SK-N-SH treated with all-trans-retinoic acid at 6 μM for 48 hours (cell line): ENCODE results near the gene CD4.

Experiments
- ARNTL ChIP-seq: fragments of 450-650 bp; formaldehyde crosslinking; IDR thresholded peaks from 2 replicates; pipeline ENCODE4 v1.5.0; 2020; ENCODE audit warnings: low read depth, mild to moderate bottlenecking, moderate library complexity, borderline replicate concordance
- CREB5 ChIP-seq: fragments of 250-450 bp; sonication (Bioruptor Pico); IDR thresholded peaks from 2 replicates; pipeline ENCODE4 v1.5.1; 2020; ENCODE audit warnings: low read depth, mild to moderate bottlenecking, moderate library complexity
- CSDC2 ChIP-seq: fragments of 250-450 bp; sonication (Bioruptor Pico); IDR thresholded peaks from 2 replicates; pipeline ENCODE4 v1.5.0; 2020; ENCODE audit warnings: mild to moderate bottlenecking, moderate library complexity
- CSRNP3 ChIP-seq: fragments of 250-450 bp; sonication (Bioruptor Pico); IDR thresholded peaks from 2 replicates; pipeline ENCODE4 v1.5.1; 2021; ENCODE audit warnings: mild to moderate bottlenecking, moderate library complexity
- ISL1 ChIP-seq: fragments of 250-450 bp; sonication (Bioruptor Pico); IDR thresholded peaks from 2 replicates; pipeline ENCODE4 v2.1.2; 2022; ENCODE audit warnings: mild to moderate bottlenecking, moderate library complexity
- RARB ChIP-seq: fragments of 250-450 bp; sonication (Bioruptor Pico); IDR thresholded peaks from 2 replicates; pipeline ENCODE4 v1.8.0; 2021; ENCODE audit warnings: mild to moderate bottlenecking, moderate library complexity
- SNAI2 ChIP-seq: fragments of 250-450 bp; sonication (Bioruptor Pico); IDR thresholded peaks from 2 replicates; pipeline ENCODE4 v1.5.0; 2020; ENCODE audit warnings: mild to moderate bottlenecking, moderate library complexity
- ZFP3 ChIP-seq: fragments of 250-450 bp; sonication (Bioruptor Pico); IDR thresholded peaks from 2 replicates; pipeline ENCODE4 v1.5.0; 2020; ENCODE audit warnings: mild to moderate bottlenecking, moderate library complexity
- ZFP30 ChIP-seq: fragments of 450-650 bp; formaldehyde crosslinking; IDR thresholded peaks from 2 replicates; pipeline ENCODE4 v1.5.0; 2022; ENCODE audit warnings: mild to moderate bottlenecking, moderate library complexity
- ZNF70 ChIP-seq: fragments of 450-650 bp; formaldehyde crosslinking; IDR thresholded peaks from 2 replicates; pipeline ENCODE4 v1.5.0; 2020; ENCODE audit warnings: mild to moderate bottlenecking, moderate library complexity
- ZNF8 ChIP-seq: fragments of 450-650 bp; formaldehyde crosslinking; IDR thresholded peaks from 2 replicates; pipeline ENCODE4 v1.5.0; 2020; ENCODE audit warnings: mild to moderate bottlenecking, moderate library complexity

- no peak for TF ChIP-seq ZNF70 (CRISPR knock-in tag)
- TF ChIP-seq SNAI2 (CRISPR knock-in tag), result no peak
- TF ChIP-seq ZFP30 (CRISPR knock-in tag), result no peak
- TF ChIP-seq ARNTL, result no peak
- TF ChIP-seq ZFP3 (CRISPR knock-in tag), result no peak
- no peak for TF ChIP-seq ZNF8 (CRISPR knock-in tag)
- no peak for TF ChIP-seq RARB (CRISPR knock-in tag)
- no peak for TF ChIP-seq CSDC2 (CRISPR knock-in tag)
- TF ChIP-seq CREB5 (CRISPR knock-in tag), result no peak
- TF ChIP-seq CSRNP3 (CRISPR knock-in tag), result no peak
- no peak for TF ChIP-seq ISL1 (CRISPR knock-in tag)
Measured at GRCh38 chr12:6818222-6818621, 28.9 kb downstream of the CD4 start.
